GM19468 (cell line): ENCODE data around the gene PABPN1.

Source experiments
- ATAC-seq: cut with Tn5 transposase; IDR thresholded peaks from one replicate; pipeline ENCODE4 v1.9.1; 2021; ENCODE audit warnings: mild to moderate bottlenecking, moderate library complexity, moderate number of reproducible peaks; ENCODE audit not compliant: unreplicated experiment; ENCODE audit errors: extremely low read depth

PABPN1 gene

DNA sequence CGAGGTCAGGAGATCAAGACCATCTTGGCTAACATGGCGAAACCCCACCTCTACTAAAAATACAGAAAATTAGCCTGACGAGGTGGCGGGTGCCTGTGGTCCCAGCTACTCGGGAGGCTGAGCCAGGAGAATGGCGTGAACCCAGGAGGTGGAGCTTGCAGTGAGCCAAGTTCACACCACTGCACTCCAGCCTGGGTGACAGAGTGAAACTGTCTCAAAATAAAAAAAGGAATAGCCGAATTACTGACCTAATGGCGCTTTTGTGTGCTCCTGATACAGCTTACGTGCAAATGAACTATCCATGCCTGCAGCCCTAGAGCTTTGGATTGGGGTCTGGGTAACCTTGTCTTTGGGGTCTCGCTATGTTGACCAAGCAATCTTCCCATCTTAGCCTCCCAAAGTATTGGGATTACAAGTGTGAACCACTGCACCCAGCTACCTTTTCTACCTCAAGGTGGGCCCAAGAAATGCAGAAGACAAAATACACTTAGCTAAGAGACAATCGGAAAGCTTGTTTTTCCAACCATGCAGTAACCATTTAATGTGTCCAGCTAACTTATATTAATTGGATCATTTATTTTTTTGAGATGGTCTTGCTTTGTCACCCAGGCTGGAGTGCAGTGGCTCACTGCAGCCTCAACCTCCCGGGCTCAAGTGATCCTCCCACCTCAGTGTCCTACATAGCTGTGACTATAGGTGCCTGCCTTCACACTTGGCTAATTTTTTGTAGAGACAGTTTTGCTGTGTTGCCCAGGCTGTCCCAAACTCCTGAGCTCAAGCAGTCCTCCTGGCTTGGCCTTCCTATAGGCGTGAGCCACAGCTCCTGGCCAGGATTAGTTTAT lies 5.5 kb downstream of the PABPN1 start:
- ATAC-seq = no peak

DNA sequence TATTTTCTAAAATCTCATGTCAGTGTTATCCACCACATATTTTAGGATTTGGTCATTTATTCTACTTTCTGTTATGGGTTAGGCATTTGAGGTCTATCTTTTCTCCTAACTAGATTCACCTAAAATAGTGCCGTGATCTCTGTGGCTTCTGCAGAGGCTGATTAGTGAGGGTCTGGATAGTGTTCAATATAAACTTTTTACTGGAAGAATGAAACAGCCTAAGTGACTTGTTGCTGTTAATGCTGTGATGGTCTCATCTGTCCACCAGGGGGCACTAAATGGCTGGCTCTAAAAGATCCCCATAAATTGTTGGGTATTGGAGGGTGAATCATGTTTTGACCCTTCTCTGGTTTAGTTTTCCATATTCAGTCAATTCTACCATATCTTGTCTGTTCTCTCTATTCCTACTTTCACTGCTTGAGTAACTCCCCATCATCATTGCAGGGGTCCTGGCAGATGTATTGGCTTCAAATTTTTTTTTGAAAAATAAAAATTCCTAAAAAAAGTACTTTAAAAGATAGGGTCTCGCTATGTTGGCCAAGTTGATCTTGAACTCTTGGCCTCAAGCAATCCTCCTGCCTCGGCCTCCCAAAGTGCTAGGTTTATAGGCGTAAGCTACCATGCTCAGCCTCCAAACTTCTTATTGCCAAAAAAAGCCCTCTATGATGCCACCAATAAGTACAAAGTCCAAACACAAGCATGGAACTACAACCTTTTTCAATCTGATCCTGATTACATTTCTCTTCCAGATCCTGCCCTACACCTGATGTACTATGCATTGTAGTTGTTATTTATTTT lies 6.9 kb downstream of the PABPN1 start:
- no peak for ATAC-seq

DNA sequence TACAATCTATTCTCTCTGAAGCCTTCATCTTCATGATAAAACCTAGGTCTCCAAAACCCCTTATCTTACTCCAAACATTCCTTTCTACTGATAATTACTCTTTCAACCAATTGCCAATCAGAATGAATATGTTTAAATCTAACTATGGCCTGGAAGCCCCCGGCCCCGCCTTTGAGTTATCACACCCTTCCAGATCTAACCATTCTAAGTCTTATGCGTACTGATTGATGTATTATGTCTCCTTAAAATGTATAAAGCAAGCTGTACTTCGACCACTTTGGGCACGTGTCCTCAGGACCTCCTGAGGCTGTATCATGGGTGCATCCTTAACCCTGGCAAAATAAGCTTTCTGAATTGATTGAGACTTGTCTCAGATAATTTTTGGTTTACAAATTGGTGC lies 14.4 kb downstream of the PABPN1 start:
- no peak for ATAC-seq

DNA sequence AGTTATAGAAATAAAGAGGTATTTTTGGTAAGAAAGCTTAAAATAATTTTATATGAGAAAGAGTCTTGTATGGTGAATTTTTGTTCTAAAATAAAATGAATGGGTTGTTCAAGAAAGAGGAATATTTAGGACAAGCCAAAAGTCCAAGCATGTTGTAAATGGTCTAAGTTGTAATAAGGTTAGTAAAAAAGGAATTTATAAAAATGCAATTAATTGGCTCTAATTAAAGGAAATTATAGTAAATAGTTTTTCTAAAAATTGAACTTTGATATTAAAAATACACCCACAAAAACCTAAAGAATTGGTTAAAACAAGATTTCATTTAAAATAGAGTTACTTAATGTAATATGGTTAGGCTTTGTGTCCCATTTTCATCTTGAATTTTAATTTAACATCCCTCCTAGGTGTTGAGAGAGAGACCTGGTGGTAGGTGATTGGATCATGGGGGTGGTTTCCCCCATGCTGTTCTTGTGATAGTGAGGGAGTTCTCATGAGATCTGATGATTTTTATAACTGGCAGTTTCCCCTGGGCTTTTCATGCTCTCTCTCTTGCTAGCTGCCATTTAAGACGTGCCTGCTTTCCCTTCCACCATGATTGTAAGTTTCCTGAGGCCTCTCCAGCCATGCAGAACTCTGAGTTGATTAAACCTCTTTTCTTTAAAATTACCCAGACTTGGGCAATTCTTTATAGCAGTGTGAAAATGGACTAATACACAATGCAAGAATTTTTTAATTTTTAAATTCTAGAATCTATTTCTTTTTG lies 18.4 kb downstream of the PABPN1 start:
- no peak for ATAC-seq

DNA sequence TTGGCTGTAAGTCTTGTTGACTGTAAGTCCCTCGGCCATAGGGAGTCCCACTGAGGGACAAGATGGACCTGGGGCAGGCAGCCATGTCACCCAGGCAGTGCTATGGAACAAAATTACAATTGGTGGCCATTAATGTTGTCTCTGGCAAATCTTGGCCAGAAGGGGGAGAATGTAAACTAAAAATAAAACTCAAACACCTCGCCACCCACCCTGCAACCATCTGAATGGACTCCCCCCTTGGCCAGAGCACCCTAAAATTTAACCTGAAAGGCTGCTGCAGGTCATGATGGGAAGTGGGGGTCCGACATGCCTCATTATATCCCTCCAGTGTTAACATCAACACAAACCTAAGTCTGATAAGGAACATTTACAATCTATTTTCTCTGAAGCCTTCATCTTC lies 23.2 kb downstream of the PABPN1 start:
- ATAC-seq = no peak

DNA sequence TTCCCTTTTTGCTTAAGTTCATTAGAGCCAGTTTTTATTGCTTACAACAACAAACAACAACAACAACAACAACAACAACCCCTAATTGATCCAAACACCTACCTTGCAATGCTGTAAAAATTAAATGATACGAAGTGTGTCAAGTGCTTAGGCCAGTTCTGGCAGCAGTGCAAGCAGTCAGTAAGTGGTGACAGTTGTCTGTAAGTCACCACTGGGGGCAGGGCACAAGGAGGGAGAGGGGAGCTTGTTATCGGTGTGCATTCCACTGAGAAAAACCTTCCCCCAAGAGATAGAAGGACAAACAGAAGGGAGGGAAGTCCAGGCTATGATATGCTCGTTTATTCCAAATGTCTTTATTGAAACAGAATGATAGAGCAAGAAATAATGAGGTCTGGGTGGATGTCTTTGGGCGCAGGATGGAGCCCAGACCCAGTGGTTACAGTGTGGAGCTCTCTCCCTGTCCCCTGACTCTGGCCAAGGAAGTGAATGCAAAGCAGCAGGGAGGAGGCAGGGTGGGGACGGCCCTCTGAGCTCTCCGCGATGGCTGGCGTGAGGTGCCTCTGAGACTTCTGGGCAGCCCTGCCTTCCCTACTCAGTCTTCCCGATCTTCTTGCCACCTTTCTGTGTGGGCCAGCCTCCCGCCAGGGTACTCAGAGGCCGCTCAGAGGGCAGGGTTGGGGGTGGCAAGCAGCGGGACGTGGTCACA lies 24.9 kb downstream of the PABPN1 start:
- ATAC-seq = no peak

DNA sequence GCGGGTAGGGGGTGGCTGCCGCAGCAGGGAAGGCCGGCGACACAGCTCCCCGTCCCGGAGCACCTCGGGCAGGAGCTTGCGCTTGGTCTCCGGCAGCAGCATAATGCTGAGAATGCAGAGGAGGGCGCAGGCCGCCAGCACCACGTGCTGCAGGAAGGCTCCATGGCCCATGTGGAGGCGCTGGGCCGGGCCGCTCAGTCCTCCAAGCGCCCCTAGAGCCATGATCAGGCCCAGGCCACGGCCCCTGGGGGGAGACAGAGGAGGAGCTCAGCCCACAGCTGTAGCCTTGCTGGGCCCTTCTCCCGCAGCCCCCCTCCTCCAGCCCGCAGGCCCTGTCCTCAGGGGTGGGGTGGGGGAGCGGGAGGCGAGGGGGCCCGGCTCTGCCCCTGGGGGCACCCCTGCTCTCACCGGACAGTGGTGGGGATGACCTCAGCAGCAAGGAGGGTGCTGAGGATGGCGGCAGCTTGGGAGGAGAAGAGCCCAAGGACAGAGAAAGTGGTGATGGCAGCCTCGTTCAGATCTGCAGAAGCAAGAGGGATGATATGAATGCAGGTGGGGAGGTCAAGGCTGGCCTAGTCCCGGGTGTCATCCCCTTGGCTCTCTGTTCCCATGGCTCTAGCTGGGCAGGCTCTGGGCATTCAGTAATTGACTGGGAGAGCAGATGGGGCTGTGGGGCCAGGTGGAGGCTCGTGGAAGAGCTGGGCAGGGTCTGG lies 25.6 kb downstream of the PABPN1 start:
- no peak for ATAC-seq

DNA sequence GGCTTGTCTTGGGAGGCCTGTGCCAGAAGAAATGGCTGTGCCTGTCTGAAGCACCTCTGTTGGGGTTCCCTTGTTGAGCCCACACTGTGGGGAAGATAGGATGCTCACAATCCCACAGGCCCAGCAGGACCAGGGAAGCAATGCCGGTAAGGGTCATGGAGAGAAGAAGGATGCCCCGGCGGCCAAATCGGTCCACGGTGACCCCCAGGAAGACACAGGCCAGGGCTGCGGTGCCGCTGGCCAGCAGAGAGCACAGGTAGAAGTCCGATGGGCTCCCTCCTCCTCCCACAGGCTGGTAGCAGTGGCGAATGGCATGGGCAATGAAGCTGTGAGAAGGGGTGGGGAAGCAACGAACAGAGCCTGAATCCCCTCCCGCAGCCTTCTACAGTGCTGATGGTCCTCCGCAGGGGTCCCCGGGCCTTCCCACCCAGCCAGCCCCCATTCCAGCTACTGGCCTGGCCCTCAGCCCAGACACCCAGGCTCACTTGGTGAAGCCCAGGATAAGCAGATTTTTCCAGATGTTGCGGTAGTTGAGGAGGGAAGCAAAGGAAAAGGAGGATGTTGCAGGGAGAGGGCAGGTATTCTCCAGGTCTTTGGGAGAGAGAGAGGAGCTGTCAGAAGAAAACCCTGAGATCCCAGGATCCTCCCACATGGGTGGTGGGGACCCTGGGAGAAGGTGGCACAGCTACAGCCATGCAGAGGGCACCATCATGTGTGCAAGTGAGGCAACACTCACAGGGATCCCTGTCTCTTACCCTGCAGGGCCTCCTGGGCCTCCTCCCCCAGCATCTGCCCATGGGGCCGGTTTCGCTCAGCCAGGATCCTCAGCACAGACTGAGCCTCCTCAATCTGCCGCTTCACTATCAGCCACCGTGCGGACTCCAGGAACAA lies 26.4 kb downstream of the PABPN1 start:
- ATAC-seq = no peak

DNA sequence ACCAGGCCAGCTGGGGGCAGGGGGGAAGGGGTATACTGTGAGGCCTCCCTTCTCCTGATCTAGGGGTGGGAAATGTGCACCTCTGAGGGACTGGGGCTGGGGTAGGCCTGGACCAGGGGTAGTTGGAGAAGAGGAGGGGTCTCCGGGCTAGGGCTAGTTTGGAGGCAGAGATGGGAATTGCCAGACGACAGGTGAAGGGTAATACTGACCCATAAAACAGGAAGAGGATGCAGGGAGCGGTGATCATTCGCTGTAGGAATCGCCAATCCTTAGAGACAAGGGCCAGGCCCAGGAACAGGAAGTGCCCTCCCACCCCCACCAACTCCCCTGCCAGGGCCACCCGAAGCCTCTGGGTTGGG lies 27.0 kb downstream of the PABPN1 start:
- ATAC-seq = no peak

DNA sequence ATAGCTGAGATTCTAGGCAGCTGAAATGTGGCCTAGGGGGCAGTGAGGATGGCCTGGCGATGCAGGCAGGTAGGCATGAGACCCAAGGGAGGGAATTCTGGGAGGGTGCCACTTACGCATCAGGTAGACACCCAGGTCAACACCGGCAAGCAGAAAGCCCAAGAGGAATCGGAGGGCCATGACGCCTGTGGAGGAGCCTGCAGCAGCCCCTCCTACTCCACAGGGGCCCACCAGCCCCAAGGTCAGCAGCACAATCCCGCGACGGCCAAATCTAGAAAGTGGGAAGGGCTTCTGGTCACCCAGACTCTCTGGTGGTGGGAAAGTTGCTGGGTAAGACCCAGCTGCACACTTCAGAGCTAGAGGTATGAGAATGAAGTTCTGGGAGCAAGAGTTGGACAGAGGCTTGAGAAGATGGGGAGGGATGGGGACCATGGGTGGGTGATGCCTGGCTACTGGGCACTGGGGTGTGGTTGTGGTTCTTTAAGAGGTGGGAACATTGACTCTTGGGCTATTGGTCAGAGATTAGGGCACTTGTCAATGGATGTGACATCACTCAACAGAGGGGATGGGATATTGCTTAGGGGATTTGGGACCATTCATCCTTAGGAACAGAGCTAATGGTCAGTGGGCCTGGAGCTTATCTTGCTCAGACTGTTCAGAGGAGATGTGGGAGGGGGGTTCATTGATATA lies 28.0 kb downstream of the PABPN1 start:
- no peak for ATAC-seq

DNA sequence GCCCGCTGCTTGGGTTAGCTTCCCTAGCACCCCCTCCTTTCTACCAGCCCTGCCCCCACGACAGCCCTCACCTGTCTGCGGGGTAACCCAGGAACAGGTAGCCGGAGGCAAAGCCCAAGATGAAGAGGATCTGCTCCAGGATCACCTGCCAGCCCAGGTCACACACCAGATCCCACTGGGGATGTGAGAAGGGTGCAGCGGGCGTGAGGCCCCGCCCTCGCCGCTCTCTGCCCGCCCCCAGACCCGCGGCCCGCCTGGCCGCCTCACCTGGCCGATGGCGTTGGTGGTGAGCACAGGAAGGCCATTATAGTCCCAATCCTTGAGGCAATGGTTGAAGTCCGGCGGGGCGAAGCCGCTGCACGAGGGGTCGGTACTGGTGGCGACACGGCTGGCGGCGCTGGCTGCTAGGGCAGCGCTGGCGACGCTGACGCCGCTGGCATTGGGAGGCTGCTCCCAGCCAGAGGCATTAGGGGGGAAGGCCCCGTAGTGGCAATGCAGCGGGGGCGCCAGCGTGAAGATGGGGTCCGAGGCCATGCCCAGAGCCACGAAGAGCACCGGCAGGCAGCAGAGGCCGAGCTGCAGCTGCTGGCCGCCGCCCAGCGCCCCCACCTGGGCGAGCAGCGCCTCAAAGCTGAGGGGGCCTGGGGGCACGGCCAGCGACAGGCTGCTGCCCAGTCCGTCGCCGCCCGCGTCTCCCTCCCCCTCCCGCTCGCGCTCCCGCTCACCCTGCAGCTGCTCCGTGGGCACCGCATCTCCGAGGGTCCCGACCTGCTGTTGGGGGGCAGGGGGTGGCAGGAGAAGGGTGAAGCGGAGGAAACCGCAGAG lies 30.6 kb downstream of the PABPN1 start:
- no peak for ATAC-seq

DNA sequence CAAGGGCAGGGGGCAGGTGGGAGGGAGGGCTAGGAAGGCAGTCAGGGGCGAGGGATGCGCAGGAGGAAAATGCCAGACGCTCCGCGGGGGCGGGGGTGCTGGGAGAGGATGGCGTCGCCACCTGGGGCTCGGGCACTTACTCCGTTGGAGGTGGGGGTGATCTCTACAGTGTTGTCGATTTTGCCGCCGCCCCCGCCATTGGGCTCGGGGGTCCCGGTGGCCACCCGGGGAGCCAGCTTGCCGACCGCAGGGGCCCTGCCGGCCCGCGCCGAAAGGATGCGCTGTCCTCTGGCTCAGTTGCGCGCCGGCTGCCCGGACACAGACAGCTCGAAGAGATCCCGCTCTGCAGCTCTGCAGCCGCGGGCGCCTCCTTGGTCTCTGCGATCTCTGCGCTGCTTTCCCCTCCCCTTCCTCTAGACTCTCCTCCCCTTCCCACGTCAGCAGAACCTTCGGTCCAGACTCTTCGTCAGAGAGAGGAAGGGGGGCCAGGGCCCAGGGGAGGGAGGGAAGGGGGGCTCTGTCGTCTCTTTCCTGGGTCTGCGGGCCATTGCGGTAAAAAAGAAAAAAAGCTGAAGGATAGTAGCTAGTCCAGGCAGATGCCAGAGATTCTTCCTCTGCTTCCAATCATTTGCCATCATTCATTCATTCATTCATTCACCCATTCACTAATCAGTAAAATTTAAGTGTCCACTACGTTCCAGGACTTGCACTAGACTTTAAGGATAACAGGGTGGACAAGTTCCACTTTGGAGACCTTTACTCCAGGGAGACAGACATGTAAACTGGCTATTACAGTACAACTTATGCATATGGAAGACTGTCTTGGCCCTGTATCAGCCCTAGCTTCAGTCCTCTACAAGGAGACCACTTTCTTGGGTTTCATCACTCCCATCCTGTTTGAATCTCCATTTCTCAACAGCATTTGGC lies 31.5 kb downstream of the PABPN1 start, which contains the start of gene SLC22A17:
Gene SLC22A17, minus strand, starts transcription at position 382 of the 927 bp plus-strand sequence.
- ATAC-seq = no peak

DNA sequence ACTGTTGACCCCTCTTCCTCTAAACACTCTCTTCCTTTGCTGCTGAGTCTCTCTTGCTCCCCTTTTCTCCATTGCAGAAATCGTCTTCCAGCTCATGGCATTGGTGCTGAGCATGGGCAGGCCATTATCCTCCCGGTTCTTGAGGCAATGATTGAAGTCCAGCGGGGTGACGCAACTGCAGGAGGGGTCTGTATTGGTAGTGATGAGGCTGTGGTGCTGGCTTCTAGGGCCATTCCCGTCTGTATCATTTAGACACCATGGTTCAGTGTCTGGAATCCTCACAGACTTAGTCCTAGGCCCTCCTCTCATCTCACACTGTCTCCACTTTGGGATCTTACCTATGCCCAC lies 32.1 kb downstream of the PABPN1 start:
- ATAC-seq = no peak

DNA sequence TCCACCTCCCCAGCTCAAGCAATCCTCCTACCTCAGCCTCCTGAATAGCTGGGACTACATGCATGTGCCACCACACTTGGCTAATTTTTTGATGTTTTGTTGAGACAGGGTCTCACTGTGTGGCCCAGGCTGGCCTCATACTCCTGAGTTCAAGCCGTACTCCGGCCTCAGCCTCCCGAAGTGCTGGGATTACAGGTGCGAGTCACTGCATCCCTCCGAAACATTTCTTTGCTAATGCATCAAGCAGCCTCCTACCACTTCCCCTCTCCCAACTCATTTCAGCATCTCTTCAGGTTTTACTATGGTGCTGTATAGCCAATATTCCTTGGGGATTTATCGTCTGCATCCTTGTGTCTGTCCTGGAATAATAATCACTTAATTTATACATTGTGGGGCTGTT lies 33.7 kb downstream of the PABPN1 start:
- no peak for ATAC-seq

DNA sequence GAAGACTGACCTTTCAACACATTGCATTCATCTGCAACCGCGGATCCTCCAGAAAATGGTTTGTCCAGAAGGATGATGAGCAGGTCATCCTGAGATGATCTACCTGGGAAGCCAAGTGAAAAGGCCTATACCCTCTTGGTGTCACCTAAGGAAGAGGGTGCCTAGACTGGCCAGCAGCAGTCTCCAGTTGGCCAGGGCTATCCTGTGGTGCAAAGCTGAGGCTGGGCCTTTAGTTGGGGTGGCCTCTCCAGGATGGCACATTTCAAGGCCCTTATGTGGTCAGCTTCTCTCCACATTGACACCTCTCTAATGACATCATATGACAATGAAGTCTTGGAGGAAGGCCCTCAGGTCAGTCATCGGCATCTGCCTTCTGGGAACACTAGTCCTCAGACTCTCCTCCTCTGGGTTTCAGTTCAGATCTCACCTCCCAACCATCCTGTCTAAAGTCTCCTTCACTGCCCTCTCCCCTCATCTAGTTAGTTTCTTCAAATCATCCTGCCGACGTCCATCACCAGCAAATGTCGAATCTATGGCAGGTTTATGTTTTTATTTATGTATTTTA lies 34.7 kb downstream of the PABPN1 start:
- ATAC-seq = no peak

DNA sequence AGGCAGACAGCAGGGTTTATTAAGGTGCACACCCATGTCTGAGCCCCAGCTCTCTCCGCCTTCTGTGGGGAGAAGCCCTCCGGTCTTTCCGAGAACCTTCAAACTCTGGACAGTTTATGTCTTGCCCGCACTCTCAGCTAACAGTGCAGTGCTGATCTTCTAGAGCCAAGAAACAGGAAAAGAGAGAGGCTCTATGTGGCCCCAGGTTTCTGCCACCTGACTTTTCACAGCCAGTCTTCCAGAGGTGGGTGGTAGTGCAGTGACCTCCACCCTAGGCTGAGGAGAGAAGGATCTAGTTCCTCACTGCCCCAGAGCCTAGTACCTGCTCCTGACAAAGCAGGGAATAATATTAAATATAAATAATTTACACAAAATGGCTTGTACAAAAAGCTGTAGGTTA lies 35.4 kb downstream of the PABPN1 start:
- ATAC-seq = no peak
